Measurements from ENCODE around the gene EFNA5. TPM values are rescaled to one million over a fixed set of nuclear protein-coding genes. Genes with fewer than 3 reads are reported as not detected.

The EFNA5 gene
- total and polyA plus RNA-seq, 7 donors, result 0.32 to 5.4 (median 2.1) TPM

DNA sequence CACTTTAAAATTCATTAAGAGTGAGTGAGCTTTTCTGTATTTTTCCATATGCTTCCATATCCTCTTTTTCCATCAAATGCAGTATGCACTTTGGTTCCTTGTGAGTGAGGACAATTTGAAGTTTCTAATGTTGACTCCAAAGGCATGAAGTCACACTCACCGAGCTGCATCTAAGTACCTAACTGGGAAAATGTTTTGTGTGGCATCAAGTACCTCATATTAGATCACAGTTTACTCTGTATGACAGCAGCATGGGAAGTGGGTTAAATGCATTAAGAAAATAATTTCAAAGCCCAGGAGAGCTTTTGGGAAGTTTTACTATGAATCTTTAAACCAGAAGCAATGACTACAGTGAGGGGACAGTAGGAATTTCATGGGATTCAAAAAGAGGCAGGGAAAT lies 207.0 kb downstream of the EFNA5 start:
- no peaks in the 10 kb centered on the region for H3K27me3 ChIP-seq (ENCODE audit: insufficient read depth in 3 of 3, low read length in 2 of 3)
- TF ChIP-seq CTCF (IDR thresholded peaks at IDR 0.05), result no peak
- H3K4me3 ChIP-seq, result no peak overlapping the region
- WGBS, 3 donors, result 73 to 93% (median 82%) methylated on average over 1 of the region's 1 CpG
- H3K27ac ChIP-seq, result no peak overlapping the region
- no peaks in the 10 kb centered on the region for H3K36me3 ChIP-seq (ENCODE audit: insufficient read depth in 1 of 2, low read depth in 1 of 2)
- DNase-seq (no peak), ATAC-seq (no peak)
- H3K9me3 ChIP-seq, result no peaks in the 10 kb centered on the region
- intact Hi-C loops (cut with DNase I), result no loop called here
- H3K4me1 ChIP-seq, result no peaks in the 10 kb centered on the region

DNA sequence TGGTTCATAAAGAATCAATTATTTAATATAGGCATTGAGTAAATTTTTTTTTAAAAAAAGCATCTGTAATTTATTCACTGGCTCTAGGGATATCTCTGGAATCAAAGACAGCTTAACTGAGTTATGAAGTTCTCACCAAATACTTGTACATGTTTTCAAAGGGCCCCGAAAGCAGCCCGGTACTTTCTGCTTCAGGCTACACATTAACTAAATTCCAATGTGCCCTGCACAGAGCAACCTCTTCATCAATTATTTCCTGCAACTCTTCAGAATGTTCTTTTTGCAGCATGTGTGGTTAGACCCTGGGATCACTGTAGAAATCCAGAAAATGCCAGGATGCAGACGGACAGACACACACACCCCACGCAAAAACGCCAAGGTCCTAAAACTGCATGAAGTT lies 209.0 kb downstream of the EFNA5 start:
- TF ChIP-seq CTCF (IDR thresholded peaks at IDR 0.05), result no peak
- DNase-seq (no peak), ATAC-seq (no peak)
- Histone ChIP-seq H3K9me3 (no peaks in the 10 kb centered on the region), H3K27ac (no peak overlapping the region), H3K4me1 (no peaks in the 10 kb centered on the region), H3K4me3 (no peak overlapping the region), H3K27me3 (ENCODE audit: insufficient read depth in 3 of 3, low read length in 2 of 3) (no peaks in the 10 kb centered on the region), H3K36me3 (ENCODE audit: insufficient read depth in 1 of 2, low read depth in 1 of 2) (no peaks in the 10 kb centered on the region)
- intact Hi-C loops (cut with DNase I), result no loop called here
- WGBS, 3 donors, result 81 to 87% (median 86%) methylated on average over 5 of the region's 5 CpGs

- H3K4me3 ChIP-seq, result no peak overlapping the region
- ATAC-seq (no peak), DNase-seq (no peak)
- no peak overlapping the region for H3K27ac ChIP-seq
- 63 to 75% (median 72%) methylated on average over 2 of the region's 2 CpGs for WGBS, 3 donors
- H3K27me3 ChIP-seq (ENCODE audit: insufficient read depth in 3 of 3, low read length in 2 of 3), result no peaks in the 10 kb centered on the region
- intact Hi-C loops (cut with DNase I), result no loop called here
- no peaks in the 10 kb centered on the region for H3K9me3 ChIP-seq
- H3K36me3 ChIP-seq (ENCODE audit: insufficient read depth in 1 of 2, low read depth in 1 of 2), result no peaks in the 10 kb centered on the region
- H3K4me1 ChIP-seq, result no peaks in the 10 kb centered on the region
- TF ChIP-seq CTCF (IDR thresholded peaks at IDR 0.05), result no peak
These were observed 209.9 kb downstream of the EFNA5 start for GRCh38 chr5:107460789-107461188.

GRCh38 chr5:107459605-107460004 lies 211.1 kb downstream of the EFNA5 start:
- no peak for ATAC-seq

More at GRCh38 chr5:107459605-107460004, 211.1 kb downstream of the EFNA5 start:
- no peak for TF ChIP-seq CTCF (IDR thresholded peaks at IDR 0.05)
- Histone ChIP-seq H3K36me3 (ENCODE audit: insufficient read depth in 1 of 2, low read depth in 1 of 2) (no peaks in the 10 kb centered on the region), H3K9me3 (no peaks in the 10 kb centered on the region), H3K4me3 (no peak overlapping the region), H3K27me3 (ENCODE audit: insufficient read depth in 3 of 3, low read length in 2 of 3) (no peaks in the 10 kb centered on the region), H3K4me1 (no peaks in the 10 kb centered on the region), H3K27ac (no peak overlapping the region)
- 94 to 99% (median 96%) methylated on average over 3 of the region's 3 CpGs for WGBS, 3 donors
- intact Hi-C loops (cut with DNase I), result no loop called here
- no peak for DNase-seq

Measured in psoas muscle (tissue), 8 donors.